ENCODE measurements around the gene THBS4.
A peak's percentile ranks its signal among the peaks of the same experiment; 100 is the strongest.

THBS4 gene

GRCh38 chr5:80034962-80035821 lies at the start of gene THBS4:
THBS4 (plus strand) TSS chr5:80035348; CDS start chr5:80035538, 190 bp downstream.
- peak; percentile 50 for DNase-seq (ENCODE audit: low spot score)

GRCh38 chr5:79986260-79986659 lies 48.9 kb upstream of the THBS4 start:
- no peak for DNase-seq (ENCODE audit: low spot score)

- DNase-seq (ENCODE audit: low spot score), result no peak
Measured at GRCh38 chr5:79990205-79990597, 44.9 kb upstream of the THBS4 start.

DNA sequence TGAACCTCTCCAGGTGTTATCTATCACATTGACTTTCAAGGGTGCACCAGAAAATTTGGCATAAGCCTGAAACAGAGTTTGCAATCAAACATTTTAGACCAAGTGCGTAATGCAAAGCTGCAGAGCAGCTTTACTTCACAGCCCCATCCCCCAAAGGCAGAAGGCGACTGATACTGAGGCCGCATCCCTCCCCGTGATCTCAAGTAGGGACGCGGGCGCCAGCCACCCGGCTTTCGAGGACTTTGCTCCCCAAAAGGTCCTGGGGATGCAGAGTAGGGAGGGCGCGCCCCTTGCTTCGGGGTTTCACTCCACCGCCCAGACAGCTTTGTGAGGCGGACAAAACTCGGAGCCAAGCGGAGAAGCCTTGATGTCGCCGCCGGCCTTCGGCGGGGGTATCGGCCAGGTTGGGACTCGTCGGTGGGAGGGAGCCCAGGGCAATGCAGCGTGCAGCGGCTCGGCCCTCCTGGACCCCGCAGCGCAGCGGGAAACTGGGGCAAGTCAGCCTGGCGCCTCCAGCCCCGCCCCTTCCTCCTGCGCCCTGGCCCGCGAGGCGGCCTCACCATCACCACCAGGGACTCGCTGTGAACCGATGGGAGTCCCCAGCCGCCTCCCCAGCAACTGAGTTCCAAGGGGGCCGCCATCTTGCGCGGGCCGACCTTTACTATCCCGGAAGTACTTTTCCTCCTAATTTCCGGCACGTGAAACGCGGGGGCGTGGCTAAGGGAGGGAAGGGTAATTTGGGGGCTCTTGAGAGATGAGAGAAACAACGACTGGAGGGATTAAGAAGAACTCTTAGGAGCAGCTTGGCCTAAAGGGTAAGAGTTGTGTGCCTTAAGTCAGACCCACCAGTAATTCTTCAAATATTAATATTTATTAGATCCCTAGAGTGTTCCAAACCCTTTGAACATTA lies 44.3 kb upstream of the THBS4 start, which contains the start of gene MTX3:
Gene MTX3, minus strand, starts transcription at position 665 of the 910 bp plus-strand sequence. Its CDS starts 24 bp downstream, at position 641.
- DNase-seq (ENCODE audit: low spot score), result peak; percentile 57

GRCh38 chr5:79992891-79993657 lies 42.1 kb upstream of the THBS4 start:
- DNase-seq (ENCODE audit: low spot score), result no peak

- DNase-seq (ENCODE audit: low spot score), result no peak
Measured at GRCh38 chr5:79999722-80000121, 35.4 kb upstream of the THBS4 start.

- no peak for DNase-seq (ENCODE audit: low spot score)
Measured at GRCh38 chr5:80002677-80003076, 32.5 kb upstream of the THBS4 start.

DNA sequence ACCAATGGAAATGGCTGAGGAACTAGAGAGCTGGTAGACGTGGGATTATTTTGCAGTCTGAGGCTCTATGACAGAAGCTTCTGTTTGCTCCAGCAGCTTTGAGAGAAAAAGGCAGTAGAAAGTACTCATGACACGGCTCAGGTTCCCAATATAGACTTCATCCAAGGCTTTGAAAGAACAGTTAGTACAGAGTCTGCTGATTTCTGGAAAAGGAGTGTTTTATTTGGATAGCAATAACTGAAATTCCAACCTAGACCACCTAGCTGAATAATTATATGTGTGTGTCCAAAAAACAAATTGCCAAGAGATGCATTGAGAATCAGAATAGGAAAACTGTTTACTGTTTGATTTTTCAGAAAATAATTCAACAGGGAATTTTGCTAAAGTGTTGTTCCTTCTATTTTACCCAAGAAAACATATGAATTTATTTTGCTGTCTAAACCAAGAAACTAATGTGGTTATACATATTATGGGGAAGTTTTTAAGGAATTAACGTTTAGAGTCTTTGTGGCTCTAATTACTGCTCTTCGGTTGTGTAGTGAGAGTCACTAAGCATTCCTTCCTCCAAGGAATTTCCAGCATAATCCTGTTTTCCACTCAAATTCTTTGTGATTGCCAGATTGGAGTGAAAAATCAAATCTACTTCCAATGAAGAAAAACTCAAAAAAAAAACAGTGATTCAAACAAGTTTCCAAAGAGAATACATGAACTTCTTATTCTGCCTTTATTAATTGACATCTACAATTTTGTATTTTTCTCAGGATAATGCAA lies 26.0 kb upstream of the THBS4 start:
- no peak for DNase-seq (ENCODE audit: low spot score)

GRCh38 chr5:80010754-80011392 lies 24.3 kb upstream of the THBS4 start:
- no peak for DNase-seq (ENCODE audit: low spot score)

DNA sequence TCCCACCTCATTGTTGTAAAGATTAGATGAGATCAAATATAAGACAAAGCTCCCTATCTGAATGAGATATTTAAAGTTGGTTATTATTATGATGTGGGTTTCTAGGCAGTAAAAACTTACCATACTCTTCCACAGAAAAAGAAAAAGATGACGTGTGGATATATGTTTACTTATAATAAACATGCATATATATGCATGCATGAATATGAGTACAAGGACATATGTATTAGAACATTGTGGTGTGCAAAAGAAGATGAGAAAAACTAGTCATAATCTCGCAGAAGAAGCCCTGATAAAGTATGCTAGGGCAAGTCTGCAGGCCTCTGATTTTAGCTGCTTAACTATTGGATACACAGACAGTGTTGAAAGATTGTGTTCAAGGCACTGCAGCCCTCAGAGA lies 10.1 kb upstream of the THBS4 start:
- DNase-seq (ENCODE audit: low spot score), result no peak

GRCh38 chr5:80026841-80027240 lies 8.3 kb upstream of the THBS4 start:
- DNase-seq (ENCODE audit: low spot score), result no peak

DNA sequence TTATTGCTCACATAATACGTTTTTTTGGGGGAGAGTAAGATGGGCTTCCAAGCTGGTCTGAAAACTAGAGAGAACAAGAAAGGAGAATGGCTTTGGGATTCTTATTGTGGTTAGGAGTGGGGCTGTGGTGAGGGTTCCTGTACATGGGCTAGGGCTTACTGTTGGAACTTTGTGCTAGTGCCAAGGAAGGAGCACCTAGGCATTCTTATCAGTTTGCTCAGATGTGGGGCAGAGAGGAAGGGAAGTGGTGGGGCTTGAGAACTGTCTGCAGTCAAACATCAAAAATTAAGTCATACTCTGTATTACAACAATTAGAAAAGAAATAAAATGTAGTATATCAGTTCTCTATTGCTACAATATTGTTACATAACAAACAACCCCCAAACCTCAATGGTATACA lies 4.0 kb upstream of the THBS4 start:
- no peak for DNase-seq (ENCODE audit: low spot score)

- DNase-seq (ENCODE audit: low spot score), result no peak
Measured at GRCh38 chr5:80033513-80033912, 1.6 kb upstream of the THBS4 start.

DNA sequence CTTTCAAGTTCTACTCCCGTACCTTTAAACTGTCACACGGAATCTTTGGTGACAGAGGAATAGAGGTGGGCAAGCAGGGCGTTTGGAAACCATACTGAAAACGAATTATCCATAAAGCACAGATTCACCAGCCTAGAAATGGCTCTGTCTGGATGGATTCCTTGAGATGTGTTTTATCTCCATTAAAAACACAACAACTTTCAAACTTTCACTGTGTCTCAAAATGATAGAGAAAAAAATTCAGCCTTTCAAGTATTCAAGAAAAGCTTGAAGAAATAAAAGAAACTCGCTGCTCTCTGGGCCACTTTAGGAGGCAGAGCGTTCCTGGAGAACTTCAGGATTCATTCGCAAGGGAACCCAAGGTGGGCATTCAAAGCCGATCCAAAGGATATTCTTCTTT lies 589 bp upstream of the THBS4 start:
- no peak for DNase-seq (ENCODE audit: low spot score)

- DNase-seq (ENCODE audit: low spot score), result no peak
Measured at GRCh38 chr5:80035839-80036238, 691 bp downstream of the THBS4 start.

DNA sequence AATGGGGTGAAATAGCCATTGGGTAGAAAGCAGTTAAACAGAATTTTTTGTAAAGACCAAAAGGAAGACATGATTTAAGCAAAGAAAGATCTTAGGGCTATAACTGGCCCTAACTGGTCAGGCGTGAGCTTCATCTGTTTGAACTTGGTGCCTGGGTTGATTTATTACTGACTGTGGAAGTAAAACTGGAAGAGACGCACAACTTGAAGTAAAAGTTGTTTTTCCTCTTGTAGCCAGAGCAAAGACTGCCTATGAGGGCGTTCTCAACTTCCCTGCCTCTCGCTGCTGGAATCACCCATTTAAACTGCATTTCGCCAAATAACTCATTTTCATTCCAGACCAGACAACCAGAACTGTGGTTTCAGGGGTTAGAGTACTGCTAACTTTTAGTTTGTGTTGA lies 1.5 kb downstream of the THBS4 start:
- no peak for DNase-seq (ENCODE audit: low spot score)

- no peak for DNase-seq (ENCODE audit: low spot score)
Measured at GRCh38 chr5:80037366-80037765, 2.2 kb downstream of the THBS4 start.

GRCh38 chr5:80039650-80040049 lies 4.5 kb downstream of the THBS4 start:
- DNase-seq (ENCODE audit: low spot score), result no peak

DNA sequence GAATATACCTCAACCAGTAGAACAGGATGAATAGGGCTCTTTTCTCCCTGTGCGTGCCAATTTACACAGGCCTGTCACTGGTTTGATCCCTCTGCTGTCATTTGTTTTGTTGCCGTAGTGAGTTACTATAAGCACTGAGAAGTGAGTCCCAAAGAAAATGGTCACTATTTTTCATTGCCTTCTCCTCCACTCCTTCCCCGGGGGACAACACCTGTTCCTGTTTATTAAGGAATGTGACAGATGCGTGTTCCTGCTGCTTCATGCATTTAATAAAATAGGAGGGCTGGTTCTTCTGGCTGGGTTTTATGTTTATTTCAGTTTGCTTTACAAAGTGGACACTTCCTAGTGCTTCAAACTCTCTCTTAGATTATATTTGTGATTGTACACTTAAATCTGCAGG lies 6.4 kb downstream of the THBS4 start:
- DNase-seq (ENCODE audit: low spot score), result no peak

- no peak for DNase-seq (ENCODE audit: low spot score)
Measured at GRCh38 chr5:80042330-80042729, 7.2 kb downstream of the THBS4 start.

DNA sequence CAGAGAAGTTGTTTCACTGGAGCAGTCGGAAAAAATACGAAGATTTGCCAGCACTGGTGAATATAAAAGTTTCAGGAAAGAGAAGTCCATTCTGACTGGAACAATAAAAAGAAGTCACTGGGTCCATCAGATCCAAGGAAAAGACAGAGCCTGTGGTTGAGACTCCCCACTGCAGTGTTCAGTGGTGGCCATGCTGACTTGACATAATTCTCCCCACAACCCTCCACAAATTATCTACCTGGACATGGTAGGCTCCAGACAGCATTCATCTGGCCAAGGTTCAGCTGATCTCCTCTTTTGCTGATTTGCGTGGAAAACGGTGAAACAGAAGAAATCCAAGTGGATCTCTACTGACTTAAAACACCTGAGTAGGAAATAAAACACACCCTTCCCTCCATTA lies 8.0 kb downstream of the THBS4 start:
- DNase-seq (ENCODE audit: low spot score), result no peak
